ENCODE measurements around the gene PLIN1. TPM values are rescaled to one million over a fixed set of nuclear protein-coding genes. Genes with fewer than 3 reads are reported as not detected.
"Not testable (repeated sequence)": the region's sequence is repeated elsewhere in the genome, so short reads cannot be mapped to it uniquely, and the experiment has no call there.

The PLIN1 gene, protein sequence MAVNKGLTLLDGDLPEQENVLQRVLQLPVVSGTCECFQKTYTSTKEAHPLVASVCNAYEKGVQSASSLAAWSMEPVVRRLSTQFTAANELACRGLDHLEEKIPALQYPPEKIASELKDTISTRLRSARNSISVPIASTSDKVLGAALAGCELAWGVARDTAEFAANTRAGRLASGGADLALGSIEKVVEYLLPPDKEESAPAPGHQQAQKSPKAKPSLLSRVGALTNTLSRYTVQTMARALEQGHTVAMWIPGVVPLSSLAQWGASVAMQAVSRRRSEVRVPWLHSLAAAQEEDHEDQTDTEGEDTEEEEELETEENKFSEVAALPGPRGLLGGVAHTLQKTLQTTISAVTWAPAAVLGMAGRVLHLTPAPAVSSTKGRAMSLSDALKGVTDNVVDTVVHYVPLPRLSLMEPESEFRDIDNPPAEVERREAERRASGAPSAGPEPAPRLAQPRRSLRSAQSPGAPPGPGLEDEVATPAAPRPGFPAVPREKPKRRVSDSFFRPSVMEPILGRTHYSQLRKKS
- not detected for polyA plus RNA-seq (2013, experiment 1 of 2; ENCODE audit: insufficient read length)
- 0.23 TPM for polyA plus RNA-seq (2013, experiment 2 of 2; ENCODE audit: insufficient read length)

DNA sequence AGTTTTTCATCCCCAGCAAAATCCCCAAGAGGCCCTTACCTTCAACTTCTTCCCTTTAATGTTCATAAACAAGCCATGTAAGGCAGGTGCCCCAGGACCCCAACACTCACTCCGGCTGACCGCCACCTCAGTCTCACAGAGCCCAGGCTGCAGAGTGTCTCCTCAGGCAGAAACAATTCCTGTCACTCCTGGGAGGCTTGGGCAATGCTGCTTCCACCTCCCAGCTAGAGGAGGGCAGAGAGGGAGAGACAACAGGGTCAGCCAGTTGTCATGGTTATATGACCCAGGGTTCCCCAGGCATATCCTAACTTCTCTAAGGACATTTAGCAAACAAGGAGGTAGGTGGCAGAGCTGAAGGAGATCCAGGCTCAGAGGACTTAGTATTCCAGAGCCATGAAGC, at the start of gene PLIN1:
Gene PLIN1 (minus strand): TSS at position 156 of the 400 bp plus-strand sequence. CDS start 1,878 bp downstream, outside the sequence.
- DNase-seq = no peak

GRCh38 chr15:89728254-89728653, 49.1 kb upstream of the PLIN1 start:
- no peak for DNase-seq

DNA sequence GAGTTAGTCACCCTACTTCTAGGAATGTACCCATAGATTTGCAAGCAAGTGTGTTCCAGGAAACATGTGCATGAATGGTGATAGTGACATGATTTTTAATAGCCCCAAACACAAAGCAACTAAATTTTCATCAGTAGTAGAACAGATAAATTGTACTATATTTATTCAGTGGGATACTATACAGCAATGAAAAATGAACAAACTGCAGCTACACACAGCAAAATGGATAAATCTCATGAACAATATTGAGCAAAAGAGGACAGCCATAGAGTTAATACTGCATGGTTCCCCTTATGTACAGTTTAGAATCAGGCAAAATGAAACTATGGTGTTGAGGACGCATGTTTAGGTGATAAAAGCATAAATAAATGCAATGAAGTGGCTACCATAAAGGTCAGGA, 45.9 kb upstream of the PLIN1 start:
- DNase-seq = no peak

DNA sequence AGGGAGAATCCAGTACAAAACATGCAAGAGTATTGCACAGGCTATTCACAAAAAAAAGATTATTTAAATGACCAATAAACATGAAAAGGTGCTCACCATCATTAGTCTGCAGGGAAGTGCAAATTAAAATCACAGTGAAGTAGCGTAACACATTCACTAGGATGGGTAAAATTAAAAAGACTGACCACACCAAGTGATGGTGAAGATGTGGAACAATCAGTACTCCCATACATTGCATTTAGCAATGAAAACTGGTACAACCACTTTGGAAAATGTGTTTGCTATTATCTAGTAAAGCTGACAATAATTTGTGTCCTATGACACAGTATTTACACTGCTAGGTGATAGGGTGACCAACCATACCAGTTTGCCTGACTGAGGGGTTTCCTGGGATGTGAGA, 45.5 kb upstream of the PLIN1 start:
- DNase-seq = no peak

GRCh38 chr15:89723031-89723430, 43.9 kb upstream of the PLIN1 start:
- no peak for DNase-seq

DNA sequence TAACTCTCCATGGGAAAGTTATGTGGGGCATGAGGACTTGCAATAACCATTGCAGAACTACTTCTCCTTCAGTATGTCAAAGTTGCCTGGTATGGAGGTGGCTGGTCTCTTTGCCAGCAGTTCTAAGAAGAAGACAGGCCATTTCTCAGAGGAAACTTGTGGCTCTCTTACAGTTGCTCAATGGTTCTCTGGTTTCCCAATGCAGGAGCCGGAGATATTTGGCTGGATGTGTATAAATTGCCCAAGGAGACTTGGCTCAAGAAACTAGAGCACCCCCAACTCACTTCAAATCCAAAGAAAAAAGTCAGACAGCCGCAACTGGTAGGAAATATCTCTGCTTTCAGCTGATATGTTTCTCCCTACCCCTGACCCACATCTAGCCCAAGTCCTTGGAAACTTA, 35.6 kb upstream of the PLIN1 start:
- DNase-seq = no peak

- DNase-seq = no peak
Observed at GRCh38 chr15:89707577-89707976, 28.4 kb upstream of the PLIN1 start.

GRCh38 chr15:89704411-89704810, 25.2 kb upstream of the PLIN1 start:
- DNase-seq = peak; percentile 69

DNA sequence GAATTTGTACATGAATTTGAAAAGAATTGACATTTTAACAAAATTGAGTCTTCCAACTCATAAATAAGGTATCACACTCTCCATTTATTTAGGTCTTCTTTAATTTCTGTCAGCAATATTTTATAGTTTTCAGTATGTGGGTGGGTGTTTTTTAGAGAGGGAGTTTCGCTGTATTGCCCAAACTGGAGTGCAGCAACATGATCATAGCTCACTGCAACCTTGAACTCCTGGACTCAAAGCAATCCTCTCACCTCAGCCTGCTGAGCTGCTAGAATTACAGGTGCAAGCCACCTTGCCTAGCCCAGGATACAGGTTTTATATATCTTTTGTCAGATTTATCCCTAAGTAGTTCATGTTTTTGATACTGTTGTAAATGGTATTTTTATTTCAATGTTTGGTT, 16.0 kb upstream of the PLIN1 start:
- DNase-seq = no peak

DNA sequence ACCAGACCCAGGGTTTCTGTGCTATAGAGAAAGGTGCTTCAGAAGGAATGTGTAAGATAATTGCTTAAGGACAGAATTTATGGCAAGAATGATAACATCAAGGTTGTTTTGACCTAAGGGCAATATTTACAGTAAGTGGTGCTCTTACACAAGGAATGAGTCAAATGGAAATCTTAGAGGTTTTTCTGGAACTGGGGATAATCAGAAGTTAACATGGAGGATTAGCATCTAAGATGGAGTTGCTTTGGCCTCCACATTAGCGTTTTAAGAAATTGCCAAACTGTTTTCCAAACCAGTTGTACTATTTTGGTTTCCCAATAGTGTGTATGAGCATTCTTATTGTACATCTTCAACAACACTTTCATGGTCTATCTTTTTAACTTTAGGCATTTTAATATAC, 14.5 kb upstream of the PLIN1 start:
- no peak for DNase-seq

- no peak for DNase-seq
Observed at GRCh38 chr15:89693091-89693490, 13.9 kb upstream of the PLIN1 start.

DNA sequence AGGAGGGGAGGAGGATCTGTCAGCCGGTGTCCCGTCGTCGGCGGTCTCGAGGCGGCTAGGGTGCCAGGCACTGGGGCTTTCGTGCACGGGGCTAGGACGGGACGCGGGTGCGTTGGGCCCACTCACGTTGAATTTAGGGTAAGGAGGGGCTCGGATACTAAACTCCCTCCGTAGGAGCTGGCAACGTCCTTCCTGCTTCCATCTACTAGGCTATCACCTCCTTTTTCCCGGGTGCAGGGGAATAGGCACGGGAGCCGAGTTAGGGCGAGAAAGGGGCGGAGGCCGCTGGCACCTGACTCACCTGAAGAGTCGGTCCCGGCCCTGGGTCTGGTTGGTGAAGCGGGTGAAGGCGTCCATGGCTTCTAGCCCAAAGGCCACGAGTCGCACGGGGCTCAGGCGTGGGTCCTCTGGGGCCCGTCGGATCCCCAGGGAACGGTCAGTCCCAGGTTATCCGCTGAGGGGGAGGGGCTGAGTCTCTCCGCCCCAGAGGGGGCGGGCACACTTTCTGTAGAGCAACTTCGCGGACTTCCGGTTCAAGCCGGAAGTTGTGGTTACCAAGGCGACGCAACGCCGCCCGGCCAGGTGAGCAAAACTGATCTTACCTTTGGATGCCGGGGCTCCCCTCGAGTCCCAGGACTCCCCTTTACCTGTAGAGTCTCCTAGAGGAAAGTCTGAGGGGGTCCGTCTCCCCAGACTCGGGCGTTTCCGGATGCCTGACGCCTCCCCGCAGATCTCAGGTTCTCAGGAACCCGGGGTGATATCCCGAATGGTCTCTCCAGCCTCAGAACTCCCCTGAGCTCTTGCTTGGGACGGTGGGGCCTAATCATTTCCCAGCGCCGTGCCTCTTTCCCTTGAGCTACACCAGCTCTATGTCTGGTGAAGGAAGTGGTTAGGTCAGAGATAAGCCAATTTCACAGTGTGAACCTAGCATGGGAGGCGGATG, 11.4 kb upstream of the PLIN1 start, which contains the start of the genes PEX11A and WDR93:
Gene PEX11A (minus strand): TSS at position 479 of the 943 bp plus-strand sequence. CDS start 122 bp downstream, at position 357.
Gene WDR93 (plus strand): TSS at position 536 of the 943 bp plus-strand sequence. CDS start 10,936 bp downstream, outside the sequence.
- DNase-seq = peak; percentile 72

DNA sequence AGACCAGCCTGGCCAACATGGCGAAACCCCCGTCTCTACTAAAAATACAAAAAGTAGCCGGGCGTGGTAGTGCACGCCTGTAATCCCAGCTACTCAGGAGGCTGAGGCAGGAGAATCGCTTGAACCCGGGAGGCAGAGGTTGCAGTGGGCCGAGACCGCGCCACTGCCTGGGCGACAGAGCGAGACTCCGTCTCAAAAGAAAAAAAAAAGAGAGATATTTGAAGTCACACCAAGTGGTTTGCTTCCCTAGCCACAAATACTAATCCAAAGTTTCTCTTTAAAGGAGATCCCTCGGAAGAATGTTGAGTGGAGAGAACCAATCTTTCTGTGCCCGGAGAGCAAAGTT, 10.7 kb upstream of the PLIN1 start:
- not testable (repeated sequence) for DNase-seq

DNA sequence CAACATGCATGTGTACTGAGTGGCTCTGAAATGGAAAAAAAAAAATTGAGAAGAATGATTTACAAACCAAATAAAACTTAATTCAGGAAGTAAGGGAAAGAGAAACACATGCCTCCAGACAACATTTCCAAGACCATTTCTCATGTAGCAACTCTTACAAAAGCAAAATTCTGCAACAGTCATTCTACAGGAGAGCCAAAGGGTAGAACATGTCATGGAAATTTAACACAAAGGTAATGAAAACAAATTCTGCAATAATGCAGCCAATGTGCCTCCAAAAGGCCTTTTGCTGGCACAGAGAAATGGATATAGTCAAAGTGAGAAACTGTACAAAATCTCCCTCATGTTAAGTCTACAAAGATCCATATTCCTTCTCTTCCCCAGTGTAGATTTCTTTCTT, 7.4 kb upstream of the PLIN1 start:
- DNase-seq = no peak

DNA sequence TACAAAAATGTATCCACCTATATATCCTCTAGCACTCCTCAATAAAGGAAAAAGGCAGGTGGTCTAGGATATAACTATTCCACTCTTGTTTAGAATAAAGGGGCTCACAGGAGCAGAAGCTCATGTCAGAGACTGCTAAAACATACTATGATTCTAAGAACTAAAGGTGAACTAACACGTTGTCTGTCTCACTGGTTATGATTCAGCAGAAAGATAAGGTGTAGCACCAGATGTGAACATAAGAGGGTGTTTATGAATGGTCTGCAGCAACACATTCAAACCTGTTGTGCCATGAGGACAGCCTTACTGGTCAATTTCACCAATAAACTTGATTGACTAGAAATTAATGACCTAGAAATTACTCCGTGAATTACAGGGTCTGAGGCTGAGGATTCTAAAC, 6.8 kb upstream of the PLIN1 start:
- no peak for DNase-seq

DNA sequence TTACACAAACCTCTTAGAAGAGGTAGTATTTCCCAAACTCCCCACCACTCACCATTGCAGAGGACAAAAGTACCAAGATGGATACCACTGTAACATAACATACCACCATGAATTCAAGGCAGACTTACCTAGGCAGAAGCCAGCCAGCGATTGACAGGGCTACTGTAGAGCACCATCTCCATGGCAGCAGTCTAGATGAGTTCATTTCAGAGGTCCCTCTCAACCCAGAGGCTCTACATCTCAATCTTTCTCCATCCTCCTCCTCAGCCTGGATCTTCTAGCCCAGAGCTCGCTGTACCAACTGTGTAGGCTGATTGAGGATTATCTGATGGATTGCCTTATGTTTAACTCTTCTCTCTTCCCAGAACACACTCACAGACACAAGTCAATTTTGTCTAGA, 2.0 kb upstream of the PLIN1 start:
- DNase-seq = no peak

GRCh38 chr15:89680282-89680873, 1.2 kb upstream of the PLIN1 start:
- no peak for DNase-seq

- no peak for DNase-seq
Observed at GRCh38 chr15:89677381-89677780, 1.8 kb downstream of the PLIN1 start.

DNA sequence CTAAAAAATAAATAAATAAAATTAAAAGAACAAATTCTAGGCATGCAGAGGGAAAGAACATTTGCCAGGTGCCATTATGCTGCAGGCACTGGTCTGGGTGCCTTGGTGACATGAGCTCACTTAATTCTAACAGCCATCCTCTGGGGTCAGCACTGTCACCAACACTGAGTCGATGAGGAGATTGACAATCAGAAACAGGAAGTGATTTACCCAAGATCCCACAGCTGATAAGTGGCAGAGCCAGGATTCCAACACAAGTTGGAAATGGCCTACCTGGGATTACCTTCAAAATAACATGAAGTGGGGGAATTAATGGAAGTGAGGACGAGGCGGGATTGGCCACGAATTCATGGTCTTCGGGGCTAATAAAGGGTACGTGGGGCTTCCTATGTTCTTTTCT, 3.6 kb downstream of the PLIN1 start:
- no peak for DNase-seq

- no peak for DNase-seq
Observed at GRCh38 chr15:89674526-89674925, 4.6 kb downstream of the PLIN1 start.

DNA sequence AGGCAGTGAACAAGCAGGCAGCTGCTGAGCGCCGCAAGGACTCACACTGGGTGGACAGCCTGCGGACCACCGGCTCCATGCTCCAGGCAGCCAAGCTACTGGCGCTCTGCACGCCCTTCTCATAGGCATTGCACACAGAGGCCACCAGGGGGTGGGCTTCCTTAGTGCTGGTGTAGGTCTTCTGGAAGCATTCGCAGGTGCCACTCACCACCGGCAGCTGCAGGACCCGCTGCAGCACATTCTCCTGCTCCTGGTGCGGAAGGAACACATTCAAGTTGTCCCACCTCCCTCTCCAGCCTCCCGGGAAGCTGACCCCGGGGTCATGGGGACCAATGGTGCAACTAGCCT, 6.0 kb downstream of the PLIN1 start:
- no peak for DNase-seq
